ENCODE measurements around the gene NPR3.
A peak's percentile ranks its signal among the peaks of the same experiment; 100 is the strongest.

NPR3 gene

GRCh38 chr5:32812399-32812798 is 101.3 kb downstream of the NPR3 start:
- H3K27ac ChIP-seq = no peak overlapping the region
- no peak for TF ChIP-seq CTCF (conservative IDR thresholded peaks at IDR 0.05)

- H3K27ac ChIP-seq = no peak overlapping the region
- no peak for TF ChIP-seq CTCF (conservative IDR thresholded peaks at IDR 0.05)
These were observed 103.0 kb downstream of the NPR3 start for GRCh38 chr5:32814141-32814540.

- no peak for TF ChIP-seq CTCF (conservative IDR thresholded peaks at IDR 0.05)
- H3K27ac ChIP-seq = no peak overlapping the region
These were observed 103.5 kb downstream of the NPR3 start for GRCh38 chr5:32814620-32815019.

DNA sequence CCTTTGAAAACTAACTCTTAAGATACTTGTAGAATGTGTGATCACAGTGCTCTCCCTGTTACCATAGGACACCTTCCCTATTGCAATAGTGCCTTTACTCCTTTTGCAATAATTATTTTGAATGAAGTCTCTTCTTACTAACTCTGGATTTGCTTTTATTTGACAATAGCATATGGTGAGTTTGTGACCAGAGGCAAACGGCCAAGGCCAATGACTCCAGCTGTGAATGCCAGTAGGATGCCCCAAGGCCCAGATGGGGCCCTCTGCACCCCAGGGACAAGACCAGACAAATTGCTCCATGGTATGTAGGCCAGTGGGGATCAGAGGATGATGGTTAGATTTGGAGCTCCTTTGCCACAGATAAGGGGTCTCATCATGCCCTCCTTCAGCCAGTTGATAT is 116.9 kb downstream of the NPR3 start:
- no peak overlapping the region for H3K27ac ChIP-seq
- TF ChIP-seq CTCF (conservative IDR thresholded peaks at IDR 0.05) = no peak

DNA sequence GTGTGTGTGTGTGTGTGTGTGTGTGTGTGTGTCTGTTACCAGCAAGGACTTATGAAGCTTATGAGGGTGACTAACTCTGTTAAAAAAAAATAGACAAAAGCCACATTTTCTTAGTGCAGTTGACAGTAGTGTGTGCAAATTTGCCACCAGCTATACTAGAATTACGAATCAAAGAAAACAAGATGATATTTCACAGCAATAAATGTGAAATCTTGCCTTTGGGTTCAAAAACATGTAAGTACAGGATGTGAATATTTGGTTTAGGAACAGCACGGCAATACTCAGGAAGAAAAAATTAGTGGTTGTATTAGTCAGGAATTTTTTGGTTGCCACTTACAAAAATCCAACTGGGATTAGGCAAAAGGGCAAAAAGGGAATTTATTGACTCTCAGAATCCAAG is 117.4 kb downstream of the NPR3 start:
- TF ChIP-seq CTCF (conservative IDR thresholded peaks at IDR 0.05) = no peak
- H3K27ac ChIP-seq = no peak overlapping the region

DNA sequence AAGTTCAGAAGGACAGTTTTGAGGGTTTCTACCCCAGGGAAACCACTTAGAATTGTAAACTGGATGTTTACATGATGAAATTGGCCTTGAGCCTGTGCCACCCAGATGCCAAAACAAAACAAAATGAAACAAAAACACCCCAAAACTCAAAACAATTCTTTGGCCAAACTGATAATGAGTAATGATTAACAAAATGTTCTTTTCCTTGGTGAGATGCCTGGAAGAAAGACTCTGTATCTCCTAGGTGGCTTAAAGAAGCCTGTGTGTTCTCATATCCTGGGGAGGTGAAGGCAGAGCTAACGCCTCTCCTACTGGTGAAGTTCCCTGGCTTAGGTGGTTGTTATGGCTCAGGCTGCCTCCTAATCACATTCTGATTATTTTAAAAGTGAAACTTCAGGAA is 120.5 kb downstream of the NPR3 start:
- peak overlapping the region; percentile 75 for H3K27ac ChIP-seq
- TF ChIP-seq CTCF (conservative IDR thresholded peaks at IDR 0.05) = no peak

DNA sequence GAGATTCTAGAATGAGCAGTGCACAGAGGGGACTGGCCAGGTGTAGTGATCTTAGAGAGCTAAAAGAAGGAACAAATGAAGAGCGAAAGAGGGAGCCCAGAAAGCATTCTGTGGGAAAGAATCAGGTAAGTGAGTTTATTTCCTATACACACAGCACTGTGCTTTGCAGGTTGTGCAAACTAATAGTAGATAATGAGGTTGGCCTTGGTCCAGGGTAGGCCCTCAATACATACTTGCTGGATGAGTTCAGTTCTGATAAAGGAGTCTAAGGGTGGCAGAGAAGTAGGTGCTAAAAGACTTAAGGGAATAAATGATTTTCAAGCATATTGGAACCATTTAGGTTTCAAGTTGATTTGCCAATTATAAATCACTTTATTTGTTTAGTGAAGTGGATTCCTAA is 122.0 kb downstream of the NPR3 start:
- peak overlapping the region; percentile 75 for H3K27ac ChIP-seq
- no peak for TF ChIP-seq CTCF (conservative IDR thresholded peaks at IDR 0.05)

- peak overlapping the region; percentile 75; the same call in 1 of the 2 replicates for H3K27ac ChIP-seq
- no peak for TF ChIP-seq CTCF (conservative IDR thresholded peaks at IDR 0.05)
These were observed 122.5 kb downstream of the NPR3 start for GRCh38 chr5:32833663-32834062.

All from VCaP (cell line).